Thoracic aorta (tissue), 2 donors: ENCODE measurements around the gene PHF12. TPM values are rescaled to one million over a fixed set of nuclear protein-coding genes. Genes with fewer than 3 reads are reported as not detected.

Experiments
- ATAC-seq: fragments of 150-250 bp; one replicate; pipeline ENCODE4 v1.8.0; 2017; ENCODE audit warnings: low read depth; ENCODE audit not compliant: insufficient number of reproducible peaks, low FRiP score
- DNase-seq: peaks from one replicate; pipeline ENCODE4 v3.0.0-alpha.2; 2020; ENCODE audit warnings: low spot score
- H3K27ac ChIP-seq, 2 donors: fragments of 200-600 bp; sonication (generic); 1 replicate in 1 of 2; 2 replicates in 1 of 2; pipeline ENCODE4 v1.5.1; 2016; ENCODE audit warnings: mild to moderate bottlenecking in 2 of 2, moderate library complexity in 2 of 2
- H3K27me3 ChIP-seq: fragments of 200-600 bp; sonication (generic); replicated peaks from 2 replicates; pipeline ENCODE4 v1.6.0; 2016; ENCODE audit warnings: mild to moderate bottlenecking; ENCODE audit not compliant: insufficient read depth
- H3K36me3 ChIP-seq: fragments of 200-600 bp; sonication (generic); one replicate; pipeline ENCODE4 v1.5.1; 2016
- H3K4me1 ChIP-seq, 2 donors: fragments of 200-600 bp; sonication (generic); 1 replicate in 1 of 2; 2 replicates in 1 of 2; pipeline versions ENCODE4 v1.5.1 to v1.6.0; 2016; ENCODE audit warnings: low read depth in 2 of 2, mild to moderate bottlenecking in 1 of 2; ENCODE audit not compliant: control insufficient read depth in 1 of 2
- H3K4me3 ChIP-seq: fragments of 200-600 bp; sonication (generic); 2 replicates; pipeline ENCODE4 v1.5.1; 2016; ENCODE audit warnings: mild to moderate bottlenecking
- H3K9me3 ChIP-seq: fragments of 200-600 bp; sonication (generic); 2 replicates; pipeline ENCODE4 v1.5.1; 2016
- total RNA-seq, 2 donors: library from RNA; depleted of rRNA; stranded (reverse); fragments of >200 nt; gene quantifications; one replicate each; pipeline versions ENCODE4 v1.1.0 to v1.2.3, GENCODE V29; 2016
- TF ChIP-seq, protein P1 (sequence below): fragments of 200-600 bp; sonication (generic); IDR thresholded peaks from one replicate; pipeline ENCODE4 v1.5.1; 2019; ENCODE audit warnings: antibody characterized with exemption

PHF12 gene
- total RNA-seq, 2 donors from 2014 or later: 46.4 to 99.4 TPM

DNA sequence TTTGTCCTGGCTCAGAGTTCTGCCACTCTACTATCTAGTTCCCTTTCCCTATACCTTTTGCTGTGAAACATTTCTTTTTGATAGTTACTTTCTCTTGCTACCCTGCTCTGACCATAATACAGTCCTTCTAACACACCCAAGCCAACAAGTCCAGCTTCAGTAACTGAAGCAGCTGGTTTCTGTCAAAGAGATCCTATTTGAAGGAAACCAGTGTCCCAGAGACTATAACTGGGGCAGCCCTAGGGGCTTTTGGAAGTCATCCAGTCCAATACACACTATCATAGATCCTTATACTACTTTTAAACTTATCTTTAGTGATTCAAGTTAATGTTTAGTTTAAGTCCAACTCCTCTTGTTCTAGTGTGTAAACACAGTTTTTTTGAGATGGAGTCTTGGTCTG, 31.1 kb downstream of the PHF12 start:
- Histone ChIP-seq H3K9me3 (no peaks in the 10 kb centered on the region), H3K36me3 (peaks cover 57% of the 10 kb centered on the region), H3K4me1 (no peaks in the 10 kb centered on the region), H3K27ac (no peak overlapping the region), H3K4me3 (no peak overlapping the region), H3K27me3 (no peaks in the 10 kb centered on the region)
- no peak for DNase-seq
- ATAC-seq: no peak
- TF ChIP-seq, protein P1, sequence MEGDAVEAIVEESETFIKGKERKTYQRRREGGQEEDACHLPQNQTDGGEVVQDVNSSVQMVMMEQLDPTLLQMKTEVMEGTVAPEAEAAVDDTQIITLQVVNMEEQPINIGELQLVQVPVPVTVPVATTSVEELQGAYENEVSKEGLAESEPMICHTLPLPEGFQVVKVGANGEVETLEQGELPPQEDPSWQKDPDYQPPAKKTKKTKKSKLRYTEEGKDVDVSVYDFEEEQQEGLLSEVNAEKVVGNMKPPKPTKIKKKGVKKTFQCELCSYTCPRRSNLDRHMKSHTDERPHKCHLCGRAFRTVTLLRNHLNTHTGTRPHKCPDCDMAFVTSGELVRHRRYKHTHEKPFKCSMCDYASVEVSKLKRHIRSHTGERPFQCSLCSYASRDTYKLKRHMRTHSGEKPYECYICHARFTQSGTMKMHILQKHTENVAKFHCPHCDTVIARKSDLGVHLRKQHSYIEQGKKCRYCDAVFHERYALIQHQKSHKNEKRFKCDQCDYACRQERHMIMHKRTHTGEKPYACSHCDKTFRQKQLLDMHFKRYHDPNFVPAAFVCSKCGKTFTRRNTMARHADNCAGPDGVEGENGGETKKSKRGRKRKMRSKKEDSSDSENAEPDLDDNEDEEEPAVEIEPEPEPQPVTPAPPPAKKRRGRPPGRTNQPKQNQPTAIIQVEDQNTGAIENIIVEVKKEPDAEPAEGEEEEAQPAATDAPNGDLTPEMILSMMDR: no peak

DNA sequence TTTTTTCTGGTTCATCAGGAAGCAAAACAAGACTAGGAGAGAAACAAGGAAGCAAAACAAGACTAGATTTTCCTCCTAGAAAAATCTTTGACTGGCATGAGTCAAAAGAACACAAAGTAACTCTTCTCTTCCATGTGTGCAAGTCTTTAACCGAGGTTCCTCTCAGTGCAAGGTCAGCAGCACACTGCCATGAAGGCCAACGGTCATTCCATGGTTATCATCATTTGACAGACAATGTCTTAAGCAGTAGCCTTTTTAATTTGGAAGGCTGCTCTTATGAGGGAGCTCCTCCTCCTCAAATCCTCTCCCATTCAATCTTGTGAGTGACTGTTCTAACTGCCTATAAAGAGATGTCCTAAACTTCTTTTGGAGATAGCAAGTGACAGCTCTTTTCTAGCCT, 33.0 kb downstream of the PHF12 start:
- no peak overlapping the region for H3K27ac ChIP-seq

GRCh38 chr17:28917465-28917864, 33.9 kb downstream of the PHF12 start:
- no peak overlapping the region for H3K27ac ChIP-seq
- peaks cover 72% of the 10 kb centered on the region for H3K36me3 ChIP-seq
- TF ChIP-seq, protein P1: no peak
- ATAC-seq (no peak), DNase-seq (no peak)
- no peaks in the 10 kb centered on the region for H3K9me3 ChIP-seq
- no peak overlapping the region for H3K4me3 ChIP-seq
- H3K27me3 ChIP-seq: no peaks in the 10 kb centered on the region
- no peaks in the 10 kb centered on the region for H3K4me1 ChIP-seq

More for the DNA sequence above, 33.0 kb downstream of the PHF12 start:
- H3K9me3 ChIP-seq: no peaks in the 10 kb centered on the region
- peaks cover 64% of the 10 kb centered on the region for H3K36me3 ChIP-seq
- H3K4me3 ChIP-seq: no peak overlapping the region
- no peaks in the 10 kb centered on the region for H3K4me1 ChIP-seq
- TF ChIP-seq, protein P1: no peak
- DNase-seq: no peak
- ATAC-seq: no peak
- H3K27me3 ChIP-seq: no peaks in the 10 kb centered on the region

DNA sequence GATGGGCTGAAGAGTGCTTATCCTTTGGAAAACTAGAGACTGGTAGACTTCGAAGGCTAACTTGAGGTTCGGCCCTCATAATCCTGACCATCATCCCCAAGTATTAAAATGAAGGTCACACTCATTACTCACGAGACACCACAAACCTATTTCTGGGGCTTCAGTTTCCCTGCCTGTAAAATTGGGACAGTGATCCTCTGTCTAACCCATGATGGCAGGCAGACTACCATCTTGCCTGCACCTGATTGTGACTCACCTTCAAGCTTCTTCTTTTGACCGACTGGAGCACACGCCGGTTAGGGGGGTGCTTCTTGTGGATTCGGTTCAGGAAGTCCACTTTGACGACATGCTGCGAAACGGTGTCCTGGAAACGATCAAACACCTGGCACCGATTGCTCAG, 34.3 kb downstream of the PHF12 start:
- TF ChIP-seq, protein P1: no peak
- Histone ChIP-seq H3K36me3 (peaks cover 77% of the 10 kb centered on the region), H3K4me3 (no peak overlapping the region), H3K27me3 (no peaks in the 10 kb centered on the region), H3K4me1 (no peaks in the 10 kb centered on the region), H3K9me3 (no peaks in the 10 kb centered on the region), H3K27ac (no peak overlapping the region)
- DNase-seq: no peak
- no peak for ATAC-seq

GRCh38 chr17:28916302-28916934, 34.9 kb downstream of the PHF12 start:
- Histone ChIP-seq H3K27ac (no peak overlapping the region), H3K4me3 (no peak overlapping the region), H3K36me3 (peaks cover 80% of the 10 kb centered on the region), H3K4me1 (no peaks in the 10 kb centered on the region), H3K9me3 (no peaks in the 10 kb centered on the region), H3K27me3 (no peaks in the 10 kb centered on the region)
- DNase-seq (no peak), ATAC-seq (no peak)
- TF ChIP-seq, protein P1: peak; percentile 65
